GM19438 (cell line): Measurements from ENCODE around the gene USB1.
"Not testable (repeated sequence)": the region's sequence is repeated elsewhere in the genome, so short reads cannot be mapped to it uniquely, and the experiment has no call there.

ENCODE experiments used
- ATAC-seq: cut with Tn5 transposase; IDR thresholded peaks from one replicate; pipeline ENCODE4 v1.9.1; 2021; ENCODE audit warnings: low read depth; ENCODE audit not compliant: unreplicated experiment

USB1 gene

DNA sequence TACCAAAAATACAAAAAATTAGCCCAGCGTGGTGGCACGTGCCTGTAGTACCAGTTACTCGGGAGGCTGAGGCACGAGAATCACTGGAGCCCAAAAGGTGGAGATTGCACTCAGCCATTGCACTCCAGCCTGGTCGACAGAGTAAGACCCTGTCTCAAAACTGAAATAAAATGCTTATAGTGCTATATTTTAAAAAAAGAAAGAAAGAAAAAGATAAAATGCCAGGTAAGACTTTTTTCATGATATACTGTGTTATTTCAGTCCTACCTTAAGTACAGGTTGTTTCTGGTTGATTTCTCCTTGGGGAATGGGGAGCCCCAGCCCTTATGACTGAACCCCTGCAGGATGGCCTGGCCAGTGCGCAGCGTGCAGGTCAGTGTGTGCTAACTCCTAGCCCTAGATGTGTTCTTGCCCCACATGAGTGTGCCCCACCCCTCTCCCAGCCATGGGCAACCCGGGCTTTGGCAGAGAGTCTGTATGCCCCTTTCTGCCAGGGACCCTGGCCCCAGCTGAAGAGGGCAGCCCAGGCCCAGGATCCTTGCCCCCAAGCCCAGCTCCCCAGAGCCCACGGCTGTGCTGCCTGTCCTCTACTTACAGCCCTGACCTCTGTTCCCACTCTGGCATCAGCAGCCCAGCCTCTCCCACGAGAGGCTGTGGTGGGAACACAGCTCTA lies 31.6 kb upstream of the USB1 start:
- no peak for ATAC-seq

- no peak for ATAC-seq
These were observed 30.9 kb upstream of the USB1 start for GRCh38 chr16:57970319-57970718.

DNA sequence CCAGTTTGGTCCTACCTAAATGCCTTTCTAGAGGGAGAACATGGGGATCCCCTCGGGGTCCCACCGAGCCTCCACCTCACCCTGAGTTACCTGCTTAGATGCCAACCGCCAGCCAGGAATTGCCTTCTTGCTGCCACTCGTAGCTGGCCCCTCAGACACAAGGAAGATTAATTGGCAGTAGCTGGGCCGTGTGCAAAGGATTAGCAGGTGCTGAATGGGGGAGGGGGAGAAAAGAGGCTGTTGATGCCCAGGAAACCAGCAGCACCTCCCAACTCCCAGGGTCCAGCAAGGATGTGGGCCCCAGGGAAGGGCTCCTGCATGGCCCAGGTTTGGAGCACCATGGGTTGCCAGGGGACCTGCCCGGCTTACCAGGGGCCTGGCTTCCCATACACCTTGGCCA lies 30.2 kb upstream of the USB1 start, which contains the start of gene CNGB1:
TSS of gene CNGB1 (minus strand) at position 159 of the 400 bp plus-strand sequence. CDS start 3,842 bp downstream, outside the sequence.
- ATAC-seq, result no peak

GRCh38 chr16:57971848-57972247 lies 29.4 kb upstream of the USB1 start:
- no peak for ATAC-seq

DNA sequence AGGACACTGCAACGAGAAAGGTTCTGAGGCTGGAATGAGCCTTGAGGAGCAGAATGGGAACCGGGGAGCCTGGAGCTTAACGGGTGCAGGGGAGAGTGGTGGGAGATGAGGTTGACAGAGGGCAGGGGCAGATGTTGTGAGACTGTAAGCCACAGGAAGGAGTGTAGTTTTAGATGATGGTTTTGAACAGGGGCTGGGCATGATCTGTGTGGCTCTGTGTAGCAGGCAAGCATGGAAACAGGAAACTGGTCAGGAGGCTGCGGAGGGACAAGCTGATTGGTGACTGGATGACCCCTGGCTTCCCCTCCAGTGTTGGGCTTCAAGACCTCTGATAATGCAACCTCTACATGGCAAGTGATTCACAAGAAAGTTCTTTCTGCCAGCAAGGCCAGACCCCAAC lies 28.9 kb upstream of the USB1 start:
- no peak for ATAC-seq

- no peak for ATAC-seq
These were observed 24.8 kb upstream of the USB1 start for GRCh38 chr16:57976331-57976796.

GRCh38 chr16:57977418-57978069 lies 23.7 kb upstream of the USB1 start:
- ATAC-seq, result no peak

DNA sequence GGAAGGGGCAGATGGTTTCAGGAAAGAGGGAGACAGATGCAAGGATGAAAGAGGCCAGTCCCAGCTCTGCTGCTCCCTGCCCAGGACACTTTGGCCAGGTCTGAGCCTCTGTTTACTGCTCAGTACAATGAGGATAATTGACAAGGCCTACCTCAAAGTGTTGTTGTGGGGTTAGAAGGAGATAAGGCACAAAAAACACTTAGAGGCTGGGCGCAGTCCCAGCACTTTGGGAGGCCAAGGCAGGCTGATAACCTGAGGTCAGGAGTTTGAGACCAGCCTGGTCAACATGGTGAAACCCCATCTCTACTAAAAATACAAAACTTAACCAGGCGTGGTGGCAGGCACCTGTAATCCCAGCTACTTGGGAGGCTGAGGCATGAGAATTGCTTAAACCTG lies 23.1 kb upstream of the USB1 start:
- not testable (repeated sequence) for ATAC-seq

DNA sequence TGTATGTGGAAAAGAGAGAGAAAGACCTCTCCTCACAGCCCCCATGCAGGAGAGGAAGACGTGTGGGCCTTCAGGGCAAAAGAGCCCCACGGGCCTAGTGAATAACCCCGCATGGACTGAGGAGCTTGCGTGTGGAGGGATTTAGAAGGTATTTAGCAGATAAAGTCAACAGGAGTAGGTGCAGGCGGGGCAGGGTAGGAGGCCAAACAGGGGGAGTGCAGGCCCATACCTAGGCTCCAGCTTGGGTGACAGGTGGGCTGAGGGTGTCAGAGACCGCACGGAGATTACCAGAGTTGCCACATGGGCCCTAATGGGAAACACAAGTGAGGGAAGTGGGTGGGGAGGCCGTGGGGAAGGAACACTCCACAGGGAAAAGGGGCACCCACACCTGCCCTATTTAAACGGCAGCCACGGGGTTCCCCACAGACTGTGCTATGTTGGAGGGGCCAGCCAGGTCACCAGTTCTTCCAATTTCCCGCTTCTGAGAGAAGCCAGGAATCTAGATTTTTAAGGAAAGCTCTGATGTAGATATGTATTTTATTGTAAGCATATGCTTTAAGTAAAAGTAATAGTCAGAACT lies 22.1 kb upstream of the USB1 start:
- ATAC-seq, result no peak

- ATAC-seq, result no peak
These were observed 19.6 kb upstream of the USB1 start for GRCh38 chr16:57981636-57982035.

GRCh38 chr16:57982385-57982784 lies 18.8 kb upstream of the USB1 start:
- ATAC-seq, result no peak

DNA sequence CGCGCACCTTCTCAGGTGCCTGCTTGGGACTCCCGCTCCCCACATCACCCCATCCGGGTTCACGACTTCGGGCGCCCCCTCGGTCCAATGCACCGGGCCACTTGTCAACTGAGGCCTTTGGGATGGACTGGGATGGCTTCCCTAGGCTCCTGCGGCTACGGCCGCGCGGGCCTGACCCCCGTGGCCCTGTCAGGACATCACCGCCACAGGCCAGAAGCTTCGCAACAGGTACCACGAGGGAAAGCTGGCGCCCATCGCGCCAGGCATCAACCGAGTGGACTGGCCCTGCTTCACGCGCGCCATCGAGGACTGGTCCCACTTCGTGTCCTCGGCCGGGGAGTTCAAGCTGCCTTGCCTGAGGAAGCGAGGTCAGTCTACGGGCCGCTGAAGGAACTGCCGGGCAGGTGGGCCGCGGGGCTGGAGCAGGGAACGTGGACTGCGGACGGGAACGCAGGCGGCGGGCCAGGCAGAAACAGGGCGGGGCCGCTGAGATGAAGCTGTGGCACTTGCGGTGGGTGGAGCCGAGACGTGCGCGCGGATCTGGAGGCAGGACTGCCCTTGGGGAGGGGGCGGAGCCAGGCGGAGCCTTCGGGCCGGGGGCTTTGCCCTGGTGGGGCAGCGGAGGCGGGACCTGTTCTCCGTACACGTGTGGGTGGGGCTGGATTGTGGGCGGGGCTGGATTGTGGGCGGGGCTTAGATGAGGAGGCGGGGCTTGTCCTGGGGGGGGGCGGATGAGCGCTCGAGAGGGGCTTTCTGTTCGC lies 16.6 kb upstream of the USB1 start:
- ATAC-seq, result peak; percentile 57

DNA sequence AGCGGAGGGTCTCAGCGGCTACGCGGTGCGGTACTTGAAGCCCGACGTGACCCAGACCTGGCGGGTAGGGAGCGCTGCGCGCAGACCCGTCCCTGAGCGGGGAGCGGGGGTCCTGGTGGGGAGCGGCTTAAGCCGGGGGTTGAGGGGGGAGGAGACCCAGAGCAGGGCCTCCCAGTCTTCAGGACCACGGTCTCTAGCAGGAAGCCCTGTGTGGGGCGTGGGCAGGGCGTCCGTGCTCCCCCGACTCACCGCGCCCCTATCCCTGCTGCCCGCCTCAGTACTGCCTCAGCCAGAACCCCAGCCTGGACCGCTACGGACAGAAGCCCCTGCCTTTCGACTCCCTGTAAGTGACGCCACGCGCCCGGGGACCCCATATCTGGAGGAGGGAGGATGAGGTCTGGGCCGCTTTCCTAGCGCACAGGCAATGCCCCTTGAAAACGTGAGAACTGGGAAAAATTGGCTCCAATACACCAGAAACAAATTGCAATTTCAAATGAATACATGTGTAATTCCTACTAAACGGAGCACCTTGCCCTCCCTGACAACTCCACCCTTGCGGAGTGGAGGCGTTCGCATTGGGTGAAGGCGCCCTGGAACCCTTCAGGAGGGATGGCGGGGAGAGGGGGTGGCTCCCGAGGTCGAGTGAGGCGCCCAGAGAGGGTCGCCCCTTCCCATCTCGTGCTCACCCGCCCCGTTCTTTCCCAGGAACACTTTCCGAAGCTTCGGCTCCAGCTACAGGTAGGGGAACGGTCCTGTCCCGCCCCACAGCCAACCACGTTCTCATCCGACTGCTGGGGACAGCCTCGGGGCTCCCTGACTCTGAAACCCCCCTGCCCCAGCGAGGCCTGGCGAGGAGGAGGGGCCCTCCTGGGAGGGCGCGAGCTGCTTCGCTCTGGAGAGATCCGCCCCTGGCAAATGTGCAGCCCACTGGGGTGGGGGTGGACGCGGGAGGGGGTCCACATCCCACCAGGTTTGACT lies 15.7 kb upstream of the USB1 start:
- ATAC-seq, result no peak

- no peak for ATAC-seq
These were observed 15.0 kb upstream of the USB1 start for GRCh38 chr16:57986196-57986595.

DNA sequence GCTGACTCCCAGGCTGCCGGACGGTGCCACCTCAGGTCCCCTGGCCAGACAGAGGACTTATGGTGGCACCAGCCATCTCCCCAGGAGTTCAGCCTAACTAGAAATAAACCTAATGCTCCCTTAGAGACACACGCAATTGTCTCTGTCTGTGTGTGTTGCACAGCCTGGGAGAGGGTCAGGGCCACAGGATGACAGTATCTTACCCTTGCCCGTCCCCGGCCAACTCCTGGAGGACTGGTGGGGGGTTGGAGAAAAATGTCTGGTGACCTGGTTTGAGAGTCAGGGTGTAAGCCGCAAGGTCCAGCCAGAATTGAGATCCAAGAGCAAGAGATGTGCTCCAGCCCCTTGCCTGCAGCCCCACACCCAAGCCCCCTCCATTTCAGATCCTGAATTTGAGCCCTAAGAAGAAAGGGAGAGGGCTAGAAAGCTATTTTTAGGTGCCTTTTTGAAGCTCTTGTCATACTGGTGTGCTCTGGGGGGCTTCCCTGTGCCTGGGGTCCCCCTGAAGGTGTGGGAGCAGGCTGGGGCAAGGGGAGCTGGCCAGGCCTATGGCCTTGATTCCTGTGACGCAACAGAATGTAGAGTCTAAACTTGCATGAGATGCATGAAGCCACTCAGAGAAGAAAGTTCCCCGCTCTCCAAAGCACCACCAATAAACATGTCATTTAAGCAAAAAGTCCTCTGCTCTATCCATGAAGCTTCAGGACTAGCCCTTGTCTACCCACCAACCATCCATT lies 13.6 kb upstream of the USB1 start:
- no peak for ATAC-seq

- no peak for ATAC-seq
These were observed 12.3 kb upstream of the USB1 start for GRCh38 chr16:57988929-57989328.

DNA sequence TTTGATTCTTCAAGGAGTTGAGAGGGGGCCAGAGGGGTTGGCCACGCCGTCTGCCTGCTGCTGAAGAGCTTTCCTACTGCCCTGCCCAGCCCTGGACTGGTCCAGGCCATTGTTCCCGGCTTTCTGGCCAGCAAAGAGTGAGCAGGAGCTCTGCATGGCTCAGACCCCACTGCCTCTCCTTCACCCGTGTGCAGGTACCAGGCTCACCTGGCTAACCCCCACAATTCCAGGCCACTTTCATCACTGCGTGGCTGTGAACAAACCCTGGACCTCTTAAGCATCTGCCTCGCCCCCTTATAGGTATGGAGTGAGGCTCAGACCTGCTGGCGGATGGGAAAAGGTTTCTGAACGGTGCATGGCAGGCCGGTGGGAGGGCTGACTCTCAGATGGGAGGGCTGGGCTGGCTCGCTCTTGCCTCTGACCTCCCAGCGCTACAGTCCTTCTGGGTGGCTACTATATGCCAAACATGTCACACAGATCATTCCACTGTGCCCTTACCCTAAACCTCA lies 9.6 kb upstream of the USB1 start:
- ATAC-seq, result no peak

DNA sequence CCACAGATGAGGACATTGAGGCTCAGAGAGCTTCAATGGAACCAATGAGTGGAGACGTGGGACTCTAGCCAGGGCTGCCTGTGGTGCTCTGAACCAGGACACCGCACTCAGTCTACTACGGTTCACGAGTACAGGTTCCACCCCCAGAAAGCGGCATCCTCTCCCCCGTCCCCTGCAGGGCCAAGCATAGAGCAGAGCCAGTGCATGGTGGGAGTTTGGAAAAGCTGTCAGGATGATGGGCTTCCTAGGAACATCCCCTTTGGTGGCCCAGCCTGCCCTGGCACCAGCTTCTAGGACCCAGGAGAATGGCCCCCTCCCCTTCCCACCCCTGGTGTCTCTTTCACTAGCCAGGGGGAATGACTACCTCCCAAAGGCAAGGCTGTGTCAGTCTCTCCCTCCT lies 9.1 kb upstream of the USB1 start:
- ATAC-seq, result no peak

- no peak for ATAC-seq
These were observed 7.8 kb upstream of the USB1 start for GRCh38 chr16:57993438-57993837.
